ENCODE measurements around the gene MYO5B. TPM values are rescaled to one million over a fixed set of nuclear protein-coding genes. Genes with fewer than 3 reads are reported as not detected.

The MYO5B gene
- polyA plus RNA-seq, 2 of the 4 experiments (the other 2 are of a cell fraction), result 6.4 to 18.4 TPM

DNA sequence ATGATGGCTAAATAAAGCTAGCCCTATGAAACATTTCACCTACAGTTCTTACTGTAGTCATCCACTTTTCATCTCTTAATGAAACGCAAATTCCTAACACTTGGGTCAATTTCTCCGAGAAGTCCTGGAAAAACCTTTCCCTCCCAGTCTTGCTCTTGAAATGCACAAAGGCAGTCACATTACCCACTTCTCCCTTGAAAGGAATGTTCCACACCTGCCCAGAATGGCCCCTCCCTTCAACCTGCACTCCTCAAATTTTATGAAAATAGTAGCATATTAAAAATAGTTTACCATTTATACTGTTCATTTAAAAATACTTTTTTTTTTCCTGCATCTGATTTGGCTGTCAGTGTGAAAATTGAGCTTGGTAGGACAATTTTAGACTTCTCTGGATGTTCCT lies 316.9 kb downstream of the MYO5B start:
- H3K9me3 ChIP-seq, result no peaks in the 10 kb centered on the region
- H3K4me3 ChIP-seq, result no peak overlapping the region
- FAIRE-seq, result no peak
- no peaks in the 10 kb centered on the region for H3K4me1 ChIP-seq
- WGBS (ENCODE audit: missing lambda C conversion rate), result 60% methylated on average over 2 of the region's 2 CpGs
- no peak overlapping the region for H3K4me2 ChIP-seq
- ChIA-PET POLR2A (no interaction called here), CTCF (no interaction called here)
- DNase-seq (ENCODE audit: low read depth in 1 of 2, low spot score in 1 of 2), result no peak
- ATAC-seq, result no peak
- TF ChIP-seq SREBF2 (IDR thresholded peaks at IDR 0.05) (no peak), HOXA7 (CRISPR knock-in tag; IDR thresholded peaks at IDR 0.05) (no peak), PHF8 (IDR thresholded peaks at IDR 0.05; ENCODE audit: borderline replicate concordance, low read depth) (no peak)
- H3K27ac ChIP-seq, result no peak overlapping the region

DNA sequence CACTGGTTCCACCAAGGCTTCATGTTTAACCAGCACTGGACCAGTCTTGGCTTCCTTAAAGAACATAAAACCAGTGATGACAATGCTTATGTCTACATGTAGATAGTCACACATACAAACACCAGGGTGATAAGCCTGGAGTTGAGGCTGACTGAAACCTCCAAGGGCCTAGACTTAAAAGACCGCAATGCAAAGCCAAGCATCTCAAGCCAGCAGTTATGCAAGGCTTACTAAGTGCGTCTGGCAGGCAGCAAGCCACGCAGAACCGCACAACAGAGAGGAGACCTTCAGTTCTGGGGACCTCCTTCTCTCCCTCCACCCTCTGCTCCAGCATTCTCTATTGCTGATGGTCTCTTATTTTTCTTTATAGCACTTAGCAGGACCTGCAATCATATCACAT lies 318.4 kb downstream of the MYO5B start:
- 51% methylated on average over 4 of the region's 4 CpGs for WGBS (ENCODE audit: missing lambda C conversion rate)
- FAIRE-seq (no peak), DNase-seq (ENCODE audit: low read depth in 1 of 2, low spot score in 1 of 2) (no peak), ATAC-seq (no peak)
- ChIA-PET CTCF (no interaction called here), POLR2A (no interaction called here)
- Histone ChIP-seq H3K27ac (no peak overlapping the region), H3K4me1 (no peaks in the 10 kb centered on the region), H3K9me3 (no peaks in the 10 kb centered on the region), H3K4me2 (no peak overlapping the region), H3K4me3 (no peak overlapping the region)
- no peak for TF ChIP-seq ATOH8 (CRISPR knock-in tag; IDR thresholded peaks at IDR 0.05; ENCODE audit: low read depth)
- TF ChIP-seq RCOR1 (IDR thresholded peaks at IDR 0.05; ENCODE audit: low read depth, low read length), result no peak
- TF ChIP-seq ELK1 (IDR thresholded peaks at IDR 0.05; ENCODE audit: low read depth, low read length), result no peak
- TF ChIP-seq GATA3 (IDR thresholded peaks at IDR 0.05; ENCODE audit: borderline replicate concordance), result no peak
- TF ChIP-seq POLR2AphosphoS2 (conservative IDR thresholded peaks at IDR 0.05; ENCODE audit: low read length), result no peak
- no peak for TF ChIP-seq RARB (CRISPR knock-in tag; IDR thresholded peaks at IDR 0.05)
- no peak for TF ChIP-seq MAFK (IDR thresholded peaks at IDR 0.05; ENCODE audit: partially characterized antibody)
- TF ChIP-seq CHD4 (IDR thresholded peaks at IDR 0.05; ENCODE audit: borderline replicate concordance), result no peak
- TF ChIP-seq NR3C1 (IDR thresholded peaks at IDR 0.05), result no peak
- no peak for TF ChIP-seq FOSL2 (IDR thresholded peaks at IDR 0.05)
- no peak for TF ChIP-seq FOSL2 (CRISPR knock-in tag; IDR thresholded peaks at IDR 0.05)
- no peak for TF ChIP-seq TP53 (CRISPR knock-in tag; IDR thresholded peaks at IDR 0.05)
- TF ChIP-seq HMGXB4 (CRISPR knock-in tag; IDR thresholded peaks at IDR 0.05; ENCODE audit: borderline replicate concordance), result no peak
- no peak for TF ChIP-seq HEYL (CRISPR knock-in tag; IDR thresholded peaks at IDR 0.05)
- TF ChIP-seq TFCP2L1 (CRISPR knock-in tag; IDR thresholded peaks at IDR 0.05), result no peak
- no peak for TF ChIP-seq ZC3H11A (IDR thresholded peaks at IDR 0.05)
- TF ChIP-seq, protein P1, sequence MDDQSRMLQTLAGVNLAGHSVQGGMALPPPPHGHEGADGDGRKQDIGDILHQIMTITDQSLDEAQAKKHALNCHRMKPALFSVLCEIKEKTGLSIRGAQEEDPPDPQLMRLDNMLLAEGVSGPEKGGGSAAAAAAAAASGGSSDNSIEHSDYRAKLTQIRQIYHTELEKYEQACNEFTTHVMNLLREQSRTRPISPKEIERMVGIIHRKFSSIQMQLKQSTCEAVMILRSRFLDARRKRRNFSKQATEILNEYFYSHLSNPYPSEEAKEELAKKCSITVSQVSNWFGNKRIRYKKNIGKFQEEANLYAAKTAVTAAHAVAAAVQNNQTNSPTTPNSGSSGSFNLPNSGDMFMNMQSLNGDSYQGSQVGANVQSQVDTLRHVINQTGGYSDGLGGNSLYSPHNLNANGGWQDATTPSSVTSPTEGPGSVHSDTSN (IDR thresholded peaks at IDR 0.05), result no peak
- TF ChIP-seq, protein P2, sequence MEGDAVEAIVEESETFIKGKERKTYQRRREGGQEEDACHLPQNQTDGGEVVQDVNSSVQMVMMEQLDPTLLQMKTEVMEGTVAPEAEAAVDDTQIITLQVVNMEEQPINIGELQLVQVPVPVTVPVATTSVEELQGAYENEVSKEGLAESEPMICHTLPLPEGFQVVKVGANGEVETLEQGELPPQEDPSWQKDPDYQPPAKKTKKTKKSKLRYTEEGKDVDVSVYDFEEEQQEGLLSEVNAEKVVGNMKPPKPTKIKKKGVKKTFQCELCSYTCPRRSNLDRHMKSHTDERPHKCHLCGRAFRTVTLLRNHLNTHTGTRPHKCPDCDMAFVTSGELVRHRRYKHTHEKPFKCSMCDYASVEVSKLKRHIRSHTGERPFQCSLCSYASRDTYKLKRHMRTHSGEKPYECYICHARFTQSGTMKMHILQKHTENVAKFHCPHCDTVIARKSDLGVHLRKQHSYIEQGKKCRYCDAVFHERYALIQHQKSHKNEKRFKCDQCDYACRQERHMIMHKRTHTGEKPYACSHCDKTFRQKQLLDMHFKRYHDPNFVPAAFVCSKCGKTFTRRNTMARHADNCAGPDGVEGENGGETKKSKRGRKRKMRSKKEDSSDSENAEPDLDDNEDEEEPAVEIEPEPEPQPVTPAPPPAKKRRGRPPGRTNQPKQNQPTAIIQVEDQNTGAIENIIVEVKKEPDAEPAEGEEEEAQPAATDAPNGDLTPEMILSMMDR (IDR thresholded peaks at IDR 0.05), result no peak
- no peak for TF ChIP-seq SREBF2 (IDR thresholded peaks at IDR 0.05)
- TF ChIP-seq BHLHE40 (IDR thresholded peaks at IDR 0.05; ENCODE audit: low read depth, low read length), result no peak
- TF ChIP-seq FOXS1 (CRISPR knock-in tag; IDR thresholded peaks at IDR 0.05), result no peak

Data from A549 (cell line).